ENCODE measurements around the gene RPL28.

RPL28 gene

DNA sequence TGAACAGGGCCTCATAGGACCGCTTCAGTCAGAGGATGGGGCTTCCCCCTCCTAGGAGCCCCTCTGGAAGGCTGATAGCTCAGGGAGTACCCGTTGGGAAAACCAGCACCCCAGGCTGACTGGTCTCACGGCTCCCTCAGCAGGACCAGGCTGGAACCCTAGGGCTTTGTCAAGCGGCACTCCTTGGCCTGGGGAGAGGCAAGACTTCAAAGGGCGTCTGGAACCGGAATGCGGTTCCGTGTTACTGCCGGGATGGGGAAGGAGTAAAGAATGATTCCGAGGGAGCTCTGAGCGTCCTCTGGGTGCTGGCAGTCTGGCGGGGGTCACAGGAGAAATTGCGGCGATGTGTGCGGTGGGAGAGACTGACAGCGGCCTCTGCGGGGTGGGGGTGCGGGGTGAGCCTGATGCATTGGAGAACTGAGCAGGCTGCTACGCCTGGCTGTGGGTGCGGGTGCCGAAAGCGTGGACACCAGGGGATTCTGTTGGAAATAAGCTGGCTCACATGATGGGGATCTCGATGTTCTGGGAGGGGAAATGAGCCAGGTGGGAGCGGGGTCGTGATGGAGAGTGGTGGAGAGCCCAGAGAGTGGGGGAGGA, 33.1 kb upstream of the RPL28 start:
- no peak for DNase-seq
- peaks cover 23% of the 10 kb centered on the region for H3K27me3 ChIP-seq (replicated peaks)
- no peaks in the 10 kb centered on the region for H3K36me3 ChIP-seq (replicated peaks)
- in situ Hi-C loops (cut with HindIII; ENCODE audit: low pct_ligation_motif_present, low sequenced_read_pairs): no loop called here
- no peak for TF ChIP-seq CTCF (IDR thresholded peaks at IDR 0.05; ENCODE audit: low read depth, low read length, missing control alignments)
- H3K27ac ChIP-seq: no peak overlapping the region
- H3K4me3 ChIP-seq (ENCODE audit: low read depth, low read length): no peak overlapping the region

DNA sequence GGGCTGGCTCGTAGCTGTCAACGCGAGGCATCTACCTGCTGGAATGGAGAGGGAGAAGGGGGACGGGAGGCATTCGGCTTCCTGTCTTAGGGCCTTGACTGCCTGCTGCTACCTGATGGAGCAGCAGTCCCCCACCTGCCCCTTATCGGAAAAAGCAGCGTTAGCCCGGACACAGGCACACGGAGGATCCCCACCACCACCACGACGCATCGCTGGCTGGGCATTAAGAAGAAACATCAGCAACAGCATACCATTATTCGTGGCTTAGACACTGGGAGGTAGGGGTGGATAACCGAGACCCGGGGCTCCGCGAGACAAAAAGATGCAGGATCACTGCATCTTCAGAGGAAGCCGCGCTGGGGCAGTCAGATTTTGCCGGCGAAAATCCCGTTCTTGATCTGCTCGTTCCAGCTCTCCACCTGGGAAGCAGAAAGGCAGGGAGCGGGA, 32.4 kb upstream of the RPL28 start:
- DNase-seq: no peak
- Histone ChIP-seq H3K36me3 (replicated peaks) (no peaks in the 10 kb centered on the region), H3K27ac (no peak overlapping the region), H3K27me3 (replicated peaks) (peaks cover 23% of the 10 kb centered on the region), H3K4me3 (ENCODE audit: low read depth, low read length) (peak overlapping the region; percentile 49)
- no peak for TF ChIP-seq CTCF (IDR thresholded peaks at IDR 0.05; ENCODE audit: low read depth, low read length, missing control alignments)
- in situ Hi-C loops (cut with HindIII; ENCODE audit: low pct_ligation_motif_present, low sequenced_read_pairs): no loop called here

GRCh38 chr19:55353803-55354697, 31.7 kb upstream of the RPL28 start:
- in situ Hi-C loops (cut with HindIII; ENCODE audit: low pct_ligation_motif_present, low sequenced_read_pairs): no loop called here
- Histone ChIP-seq H3K27ac (no peak overlapping the region), H3K36me3 (replicated peaks) (no peaks in the 10 kb centered on the region), H3K4me3 (ENCODE audit: low read depth, low read length) (peak overlapping the region; percentile 49), H3K27me3 (replicated peaks) (peaks cover 23% of the 10 kb centered on the region)
- no peak for TF ChIP-seq CTCF (IDR thresholded peaks at IDR 0.05; ENCODE audit: low read depth, low read length, missing control alignments)
- peak; percentile 40 for DNase-seq

DNA sequence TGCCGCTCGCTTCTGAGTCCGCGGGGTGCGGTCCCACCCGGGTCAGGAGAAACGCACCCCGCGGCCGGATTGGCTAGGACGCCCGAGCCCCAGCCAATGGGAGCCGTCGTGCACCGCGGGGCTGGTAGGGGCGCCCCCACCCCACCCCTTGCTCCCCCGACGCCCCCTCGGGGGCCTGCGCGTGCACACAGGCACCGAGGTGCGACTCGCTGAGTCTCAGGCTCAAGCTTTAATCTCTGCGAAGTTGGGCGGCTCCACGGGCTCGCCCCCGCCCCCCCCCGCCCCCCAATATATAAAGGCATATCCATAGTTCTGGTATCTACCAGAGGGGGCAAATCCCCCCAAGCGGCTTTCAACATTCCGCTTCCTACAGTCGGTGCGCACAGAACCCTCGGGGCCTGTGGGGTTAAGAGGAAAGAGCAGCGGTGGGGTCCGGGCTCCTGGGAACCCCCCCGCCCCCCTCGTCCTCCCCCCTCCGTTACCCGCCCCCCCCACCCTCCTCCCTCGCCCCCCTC, 31.0 kb upstream of the RPL28 start, which contains the start of gene COX6B2:
Gene COX6B2, minus strand, starts transcription at position 22 of the 515 bp plus-strand sequence. CDS start 198 bp downstream, outside the sequence.
- H3K27ac ChIP-seq: no peak within 1 kb of the TSS
- peak within 1 kb of the TSS; percentile 49 for H3K4me3 ChIP-seq (ENCODE audit: low read depth, low read length)
- H3K36me3 ChIP-seq (replicated peaks): no peaks in the 10 kb centered on the region
- DNase-seq: no peak
- peaks cover 23% of the 10 kb centered on the region for H3K27me3 ChIP-seq (replicated peaks)
- in situ Hi-C loops (cut with HindIII; ENCODE audit: low pct_ligation_motif_present, low sequenced_read_pairs): no loop called here
- no peak for TF ChIP-seq CTCF (IDR thresholded peaks at IDR 0.05; ENCODE audit: low read depth, low read length, missing control alignments)

GRCh38 chr19:55355213-55355821, 30.4 kb upstream of the RPL28 start:
- in situ Hi-C loops (cut with HindIII; ENCODE audit: low pct_ligation_motif_present, low sequenced_read_pairs): no loop called here
- peaks cover 23% of the 10 kb centered on the region for H3K27me3 ChIP-seq (replicated peaks)
- H3K4me3 ChIP-seq (ENCODE audit: low read depth, low read length): no peak overlapping the region
- H3K36me3 ChIP-seq (replicated peaks): no peaks in the 10 kb centered on the region
- no peak overlapping the region for H3K27ac ChIP-seq
- DNase-seq: no peak
- TF ChIP-seq CTCF (IDR thresholded peaks at IDR 0.05; ENCODE audit: low read depth, low read length, missing control alignments): no peak

All from brain microvascular endothelial cell (primary cell).